Glutamatergic neuron (in vitro differentiated cells): ENCODE data around the gene ADGRD1. TPM values are rescaled to one million over a fixed set of nuclear protein-coding genes. Genes with fewer than 3 reads are reported as not detected.

ENCODE experiments used
- DNase-seq: peaks from one replicate; pipeline ENCODE4 v3.0.0; 2022
- H3K27ac Mint-ChIP-seq: one replicate; pipeline ENCODE4 v1.8.0; 2020; ENCODE audit warnings: mild to moderate bottlenecking, mixed read lengths, inconsistent platforms; ENCODE audit not compliant: unreplicated experiment
- H3K27me3 Mint-ChIP-seq: one replicate; pipeline ENCODE4 v1.8.0; 2020; ENCODE audit warnings: mild to moderate bottlenecking, moderate library complexity, mixed read lengths, inconsistent platforms; ENCODE audit not compliant: unreplicated experiment
- H3K36me3 Mint-ChIP-seq: one replicate; pipeline ENCODE4 v1.8.0; 2020; ENCODE audit warnings: mild to moderate bottlenecking, mixed read lengths, inconsistent platforms; ENCODE audit not compliant: unreplicated experiment
- H3K4me1 Mint-ChIP-seq: one replicate; pipeline ENCODE4 v1.8.0; 2020; ENCODE audit warnings: mild to moderate bottlenecking, low read depth, mixed read lengths, inconsistent platforms; ENCODE audit not compliant: unreplicated experiment
- H3K4me3 Mint-ChIP-seq: one replicate; pipeline ENCODE4 v1.8.0; 2020; ENCODE audit warnings: mild to moderate bottlenecking, mixed read lengths, inconsistent platforms; ENCODE audit not compliant: unreplicated experiment
- H3K9me3 Mint-ChIP-seq: one replicate; pipeline ENCODE4 v1.8.0; 2020; ENCODE audit warnings: mild to moderate bottlenecking, moderate library complexity, mixed read lengths, inconsistent platforms; ENCODE audit not compliant: unreplicated experiment
- total RNA-seq: library from RNA; stranded (reverse); fragmentation: NEBNext Ultra II Directional; extraction: Animal tissue kit (Norgen Biotek cat#: 25700); gene quantifications from one replicate; pipeline ENCODE4 v1.2.1, GENCODE V29; 2021; ENCODE audit not compliant: unreplicated experiment
- TF ChIP-seq, protein P1 (sequence below): fragments of 200-600 bp; sonication (generic); IDR thresholded peaks from one replicate; pipeline ENCODE4 v1.5.0; 2021; ENCODE audit not compliant: partially characterized antibody, unreplicated experiment

ADGRD1 gene
- total RNA-seq, 1 donor from 2014 or later, result 0.96 TPM

DNA sequence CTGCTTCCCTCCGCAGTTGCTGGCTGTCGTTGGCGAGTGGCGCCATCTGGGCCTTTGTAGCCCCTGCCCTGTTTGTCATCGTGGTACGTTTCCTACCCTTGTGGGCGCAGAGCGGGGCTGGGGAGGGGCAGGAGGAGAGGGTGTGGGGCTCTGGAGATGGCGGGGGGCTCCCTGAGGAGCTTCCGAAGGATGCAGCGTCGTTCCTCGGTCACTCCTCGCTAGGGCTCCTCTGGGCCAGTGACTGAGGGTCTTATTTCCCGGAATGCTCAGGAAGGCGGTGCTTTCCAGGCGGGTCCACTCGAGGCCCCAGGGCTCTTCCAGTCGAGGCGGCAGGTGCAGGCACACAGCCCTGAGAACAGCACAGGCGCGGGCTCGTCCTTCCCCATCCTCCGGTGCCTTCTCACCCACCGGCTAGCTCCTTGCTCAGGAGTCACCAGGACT lies 167.1 kb downstream of the ADGRD1 start:
- Mint-ChIP-seq H3K36me3 (no peaks in the 10 kb centered on the region), H3K9me3 (no peaks in the 10 kb centered on the region), H3K27me3 (no peaks in the 10 kb centered on the region), H3K4me1 (peaks cover 8% of the 10 kb centered on the region), H3K27ac (no peak overlapping the region), H3K4me3 (no peak overlapping the region)
- TF ChIP-seq, protein P1, sequence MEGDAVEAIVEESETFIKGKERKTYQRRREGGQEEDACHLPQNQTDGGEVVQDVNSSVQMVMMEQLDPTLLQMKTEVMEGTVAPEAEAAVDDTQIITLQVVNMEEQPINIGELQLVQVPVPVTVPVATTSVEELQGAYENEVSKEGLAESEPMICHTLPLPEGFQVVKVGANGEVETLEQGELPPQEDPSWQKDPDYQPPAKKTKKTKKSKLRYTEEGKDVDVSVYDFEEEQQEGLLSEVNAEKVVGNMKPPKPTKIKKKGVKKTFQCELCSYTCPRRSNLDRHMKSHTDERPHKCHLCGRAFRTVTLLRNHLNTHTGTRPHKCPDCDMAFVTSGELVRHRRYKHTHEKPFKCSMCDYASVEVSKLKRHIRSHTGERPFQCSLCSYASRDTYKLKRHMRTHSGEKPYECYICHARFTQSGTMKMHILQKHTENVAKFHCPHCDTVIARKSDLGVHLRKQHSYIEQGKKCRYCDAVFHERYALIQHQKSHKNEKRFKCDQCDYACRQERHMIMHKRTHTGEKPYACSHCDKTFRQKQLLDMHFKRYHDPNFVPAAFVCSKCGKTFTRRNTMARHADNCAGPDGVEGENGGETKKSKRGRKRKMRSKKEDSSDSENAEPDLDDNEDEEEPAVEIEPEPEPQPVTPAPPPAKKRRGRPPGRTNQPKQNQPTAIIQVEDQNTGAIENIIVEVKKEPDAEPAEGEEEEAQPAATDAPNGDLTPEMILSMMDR, result no peak
- peak; percentile 7 for DNase-seq

DNA sequence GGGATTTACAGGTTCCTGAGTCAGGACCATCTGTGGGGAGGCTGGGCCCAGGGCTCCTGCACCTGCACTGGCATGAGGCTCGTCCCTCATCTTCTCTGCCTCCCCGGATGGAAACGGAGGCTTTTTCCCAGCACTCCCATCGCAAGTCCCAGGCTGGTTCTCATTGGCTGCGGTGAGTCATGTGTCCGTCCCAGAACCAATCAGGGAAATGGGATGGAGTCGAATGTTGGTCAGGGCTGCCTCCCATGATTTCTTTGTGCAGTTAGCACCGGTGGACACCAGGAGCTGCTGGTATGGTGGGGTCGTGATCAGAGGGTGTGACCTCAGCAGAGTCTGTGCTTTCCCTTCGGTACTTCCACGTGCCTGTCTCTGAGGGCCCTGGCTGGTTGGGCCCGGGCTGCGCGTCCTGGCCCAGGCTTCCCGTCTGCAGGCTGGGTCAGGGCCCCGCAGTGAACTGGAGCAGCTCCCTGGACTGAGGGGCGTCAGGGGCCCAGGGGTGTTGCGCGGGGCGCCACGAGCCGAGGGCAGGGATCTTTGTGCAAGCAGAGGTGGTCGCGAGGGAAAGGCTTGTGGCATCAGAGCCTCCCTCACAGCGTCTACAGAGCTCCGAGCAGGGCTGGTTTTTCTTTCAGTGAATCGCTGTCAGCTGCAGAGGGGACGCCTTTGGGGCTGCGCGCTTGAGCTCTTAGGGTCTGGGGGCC lies 168.1 kb downstream of the ADGRD1 start:
- Mint-ChIP-seq H3K36me3 (no peaks in the 10 kb centered on the region), H3K4me3 (no peak overlapping the region), H3K27me3 (no peaks in the 10 kb centered on the region), H3K9me3 (peaks cover under 1% of the 10 kb centered on the region), H3K27ac (no peak overlapping the region), H3K4me1 (peaks cover 8% of the 10 kb centered on the region)
- no peak for DNase-seq
- TF ChIP-seq, protein P1, result no peak

DNA sequence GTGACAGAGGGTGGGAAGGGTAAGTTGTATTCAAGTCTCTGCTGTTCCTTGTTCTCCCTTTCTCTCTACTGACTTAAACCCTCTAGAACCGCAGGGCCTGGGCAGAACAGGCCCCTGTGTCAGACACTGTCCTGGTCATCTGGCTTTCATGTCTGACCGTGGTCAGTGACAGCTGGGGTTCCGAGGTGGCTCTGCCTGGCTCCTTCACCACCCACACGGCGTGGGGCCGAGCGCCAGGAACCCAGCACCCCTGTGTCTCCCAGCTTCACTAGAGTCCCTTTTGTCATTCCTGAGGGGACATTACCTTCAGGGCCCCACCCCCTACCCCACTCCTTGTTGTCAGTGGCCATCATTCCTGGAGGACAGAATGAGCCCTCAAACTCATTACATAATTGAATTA lies 168.9 kb downstream of the ADGRD1 start:
- peaks cover 2% of the 10 kb centered on the region for H3K9me3 Mint-ChIP-seq
- DNase-seq, result no peak
- no peaks in the 10 kb centered on the region for H3K36me3 Mint-ChIP-seq
- no peak overlapping the region for H3K27ac Mint-ChIP-seq
- H3K4me3 Mint-ChIP-seq, result no peak overlapping the region
- TF ChIP-seq, protein P1, result no peak
- H3K4me1 Mint-ChIP-seq, result peaks cover 8% of the 10 kb centered on the region
- H3K27me3 Mint-ChIP-seq, result peaks cover 2% of the 10 kb centered on the region

DNA sequence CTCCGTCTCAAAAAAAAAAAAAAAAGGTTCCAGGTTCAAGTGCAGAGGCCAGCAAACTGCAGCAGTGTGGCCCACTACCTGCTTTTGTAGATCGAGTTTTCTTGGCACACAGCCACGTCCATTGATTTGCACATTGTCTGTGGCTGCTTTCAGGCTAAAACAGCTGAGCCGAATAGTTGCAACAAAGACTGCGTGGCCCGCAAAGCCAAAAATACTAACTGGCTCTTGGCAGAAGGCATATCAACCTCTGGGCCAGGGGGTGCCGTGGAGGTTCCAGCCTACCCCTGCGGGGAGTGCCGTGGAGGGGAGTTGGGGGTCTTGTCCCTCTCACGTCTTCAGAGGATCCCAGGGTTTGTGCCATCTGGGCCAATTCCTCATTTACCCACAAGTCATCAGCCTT lies 170.1 kb downstream of the ADGRD1 start:
- H3K9me3 Mint-ChIP-seq, result peaks cover 2% of the 10 kb centered on the region
- no peak overlapping the region for H3K27ac Mint-ChIP-seq
- DNase-seq, result no peak
- TF ChIP-seq, protein P1, result no peak
- H3K36me3 Mint-ChIP-seq, result no peaks in the 10 kb centered on the region
- H3K4me3 Mint-ChIP-seq, result no peak overlapping the region
- peaks cover 2% of the 10 kb centered on the region for H3K27me3 Mint-ChIP-seq
- H3K4me1 Mint-ChIP-seq, result peaks cover 8% of the 10 kb centered on the region

DNA sequence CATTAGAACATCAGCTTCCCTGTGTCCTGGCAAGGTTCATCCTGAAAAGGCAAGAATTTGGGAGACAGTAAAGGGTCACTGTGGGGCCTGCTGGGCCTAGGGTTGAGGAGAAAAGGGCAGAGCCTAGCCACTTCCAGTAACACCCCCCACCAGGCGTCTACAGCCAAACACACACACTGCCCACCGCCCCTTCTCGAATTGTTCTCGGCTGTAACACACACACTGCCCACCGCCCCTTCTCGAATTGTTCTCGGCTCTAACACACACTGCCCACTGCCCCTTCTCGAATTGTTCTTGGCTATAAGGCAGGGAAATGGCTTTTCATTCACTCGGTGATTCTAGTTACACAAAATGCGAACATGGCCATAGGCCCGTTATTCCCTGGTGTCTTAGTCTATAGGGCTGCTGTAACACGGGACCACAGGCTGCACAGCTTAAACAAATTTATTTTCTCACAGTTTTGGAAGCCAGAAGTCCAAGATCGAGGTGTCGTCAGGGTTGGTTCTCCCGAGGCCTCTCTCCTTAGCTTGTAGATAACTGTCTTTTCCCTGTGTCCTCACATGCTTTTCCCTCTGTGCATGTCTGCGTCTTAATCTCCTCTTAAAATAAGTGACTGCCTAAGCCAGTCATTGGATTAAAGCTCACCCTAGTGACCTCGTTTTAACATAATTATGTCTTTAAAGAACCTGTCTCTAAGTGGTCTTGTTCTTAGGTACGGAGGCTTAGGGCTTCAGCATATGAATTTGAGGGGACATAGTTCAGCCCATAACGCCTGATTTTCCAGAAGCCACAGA lies 171.0 kb downstream of the ADGRD1 start:
- Mint-ChIP-seq H3K27me3 (peaks cover 8% of the 10 kb centered on the region), H3K36me3 (no peaks in the 10 kb centered on the region), H3K9me3 (peaks cover 7% of the 10 kb centered on the region), H3K27ac (no peak overlapping the region), H3K4me1 (peaks cover 13% of the 10 kb centered on the region), H3K4me3 (no peak overlapping the region)
- TF ChIP-seq, protein P1, result no peak
- no peak for DNase-seq
